Measurements from ENCODE around the gene VTI1A. TPM values are rescaled to one million over a fixed set of nuclear protein-coding genes. Genes with fewer than 3 reads are reported as not detected.
"Not testable (repeated sequence)": the region's sequence is repeated elsewhere in the genome, so short reads cannot be mapped to it uniquely, and the experiment has no call there.

Gene VTI1A
- total RNA-seq, 1 experiment from 2014 or later = 27.0 TPM

DNA sequence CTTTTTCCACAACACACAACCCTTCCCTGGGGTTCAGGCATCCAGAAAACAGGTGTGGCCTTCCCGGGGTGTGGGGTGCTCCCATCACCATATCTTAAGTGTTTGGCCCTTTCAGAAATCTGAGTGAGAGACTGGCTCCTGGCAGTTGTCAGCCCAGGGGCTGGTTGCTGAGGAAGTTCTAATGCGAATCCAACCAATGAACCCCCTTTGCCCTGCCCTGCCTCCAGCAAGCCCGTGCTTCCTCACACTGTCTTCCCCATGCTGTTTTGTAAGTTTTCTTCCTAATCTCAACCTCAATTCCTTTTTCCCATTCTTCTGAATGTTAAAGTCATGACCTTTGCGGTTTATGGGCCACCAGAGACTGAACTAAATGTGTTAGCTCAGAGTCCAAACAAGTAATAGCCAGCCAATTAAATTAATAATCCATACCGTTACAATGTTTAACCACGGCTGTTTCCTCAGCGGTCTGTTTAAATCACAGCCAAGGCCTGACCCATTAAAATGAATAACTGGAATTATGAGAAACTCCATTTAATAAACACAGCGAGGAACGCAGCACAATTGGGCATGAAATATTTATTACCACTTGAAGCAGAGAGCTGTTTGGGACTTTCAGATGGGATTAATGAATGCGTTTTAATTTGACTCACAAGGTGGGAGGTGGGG lies 412.1 kb downstream of the VTI1A start:
- no peak for DNase-seq (ENCODE audit: low spot score)

DNA sequence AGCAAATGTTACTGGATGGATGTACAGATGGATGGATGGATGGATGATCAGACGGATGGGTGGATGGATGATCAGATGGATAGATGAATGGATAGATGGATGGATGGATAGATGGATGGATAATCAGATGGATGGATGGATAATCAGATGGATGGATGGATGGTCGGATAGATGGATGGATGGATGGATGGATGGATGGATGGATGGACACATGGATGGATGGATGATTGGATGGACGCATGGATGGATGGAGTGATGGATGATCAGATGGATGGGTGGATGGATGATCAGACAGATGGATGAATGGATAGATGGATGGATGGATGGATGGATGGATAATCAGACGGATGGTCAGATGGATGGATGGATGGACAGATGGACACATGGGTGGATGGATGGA lies 412.8 kb downstream of the VTI1A start:
- no peak for DNase-seq (ENCODE audit: low spot score)

DNA sequence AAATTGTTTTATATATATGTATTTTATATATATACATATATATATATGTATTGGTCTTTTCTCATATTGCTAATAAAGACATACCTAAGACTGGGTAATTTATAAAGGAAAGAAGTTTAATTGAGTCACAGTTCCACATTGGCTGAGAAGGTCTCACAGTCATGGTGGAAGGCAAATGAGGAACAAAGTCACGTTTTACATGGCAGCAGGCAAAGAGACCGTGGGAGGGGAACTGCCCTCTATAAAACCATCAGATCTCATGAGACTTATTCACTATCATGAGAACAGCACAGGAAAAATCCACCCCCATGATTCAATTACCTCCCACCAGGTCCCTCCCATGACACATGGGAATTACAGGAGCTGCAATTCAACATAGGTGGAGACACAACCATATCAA lies 416.4 kb downstream of the VTI1A start:
- DNase-seq (ENCODE audit: low spot score) = not testable (repeated sequence)

Other genes starting within 250 kb of the VTI1A start
- not detected in 2 replicates for gene TECTB, start 163.8 kb upstream of the VTI1A start, total RNA-seq (2014; rRNA removed; shearing (Covaris generic))
- gene ACSL5, start 73.1 kb upstream of the VTI1A start, total RNA-seq (2014; rRNA removed; shearing (Covaris generic)) = 13.5 and 13.7 TPM in 2 replicates
- gene ZDHHC6, start 301 bp upstream of the VTI1A start, total RNA-seq (2014; rRNA removed; shearing (Covaris generic)) = 25.7 and 36.0 TPM in 2 replicates

Data from H4 (cell line).